HepG2 (cell line): ENCODE results near the gene ADORA2B.

Experiments
- ADNP ChIP-seq: sonication (generic); formaldehyde crosslinking; IDR thresholded peaks from 2 replicates; pipeline ENCODE4 v1.4.0; 2020; ENCODE audit warnings: missing genetic modification reagents
- CCDC6 ChIP-seq: sonication (generic); formaldehyde crosslinking; IDR thresholded peaks from 2 replicates; pipeline ENCODE4 v1.8.1; 2022; ENCODE audit warnings: mild to moderate bottlenecking, missing genetic modification reagents, moderate library complexity
- CHD4 ChIP-seq: fragments of 200-600 bp; sonication (generic); IDR thresholded peaks from 2 replicates; pipeline ENCODE4 v1.7.0; 2017; ENCODE audit warnings: mild to moderate bottlenecking, low read length, borderline replicate concordance
- HDAC1 ChIP-seq: sonication (generic); formaldehyde crosslinking; IDR thresholded peaks from 2 replicates; pipeline ENCODE4 v1.5.1; 2020; ENCODE audit warnings: mild to moderate bottlenecking, missing genetic modification reagents
- POLR2AphosphoS5 ChIP-seq: IDR thresholded peaks from 2 replicates; pipeline ENCODE4 v1.6.1; 2012; ENCODE audit warnings: low read depth, low read length
- YY1 ChIP-seq: IDR thresholded peaks from 2 replicates; pipeline ENCODE4 v1.6.1; 2011; ENCODE audit warnings: low read length, low read depth, moderate library complexity, mild to moderate bottlenecking; ENCODE audit not compliant: insufficient read depth, insufficient replicate concordance
- ZFP41 ChIP-seq: sonication (generic); formaldehyde crosslinking; IDR thresholded peaks from 2 replicates; pipeline ENCODE4 v1.4.0; 2020; ENCODE audit warnings: mild to moderate bottlenecking, missing genetic modification reagents, borderline replicate concordance
- ZNF317 ChIP-seq: sonication (generic); formaldehyde crosslinking; IDR thresholded peaks from 2 replicates; pipeline ENCODE4 v1.5.0; 2020; ENCODE audit warnings: mild to moderate bottlenecking, missing genetic modification reagents
- ZNF737 ChIP-seq: sonication (generic); formaldehyde crosslinking; IDR thresholded peaks from 2 replicates; pipeline ENCODE4 v1.5.0; 2020; ENCODE audit warnings: missing genetic modification reagents, mild to moderate bottlenecking, borderline replicate concordance
- TF ChIP-seq, protein P1 (sequence below): sonication (generic); formaldehyde crosslinking; conservative IDR thresholded peaks from 2 replicates; pipeline ENCODE4 v1.4.0; 2020; ENCODE audit warnings: missing genetic modification reagents
- TF ChIP-seq, protein P2 (sequence below): sonication (generic); formaldehyde crosslinking; IDR thresholded peaks from 2 replicates; pipeline ENCODE4 v1.8.1; 2023; ENCODE audit warnings: mild to moderate bottlenecking, missing genetic modification reagents
- TF ChIP-seq, protein P3 (sequence below): sonication (generic); formaldehyde crosslinking; IDR thresholded peaks from 2 replicates; pipeline ENCODE4 v1.4.0; 2020; ENCODE audit warnings: missing genetic modification reagents
- TF ChIP-seq, protein P4 (sequence below): sonication (generic); formaldehyde crosslinking; IDR thresholded peaks from one replicate; pipeline ENCODE4 v1.5.1; 2020; ENCODE audit warnings: mild to moderate bottlenecking, missing genetic modification reagents; ENCODE audit errors: not compliant biosample characterization

DNA sequence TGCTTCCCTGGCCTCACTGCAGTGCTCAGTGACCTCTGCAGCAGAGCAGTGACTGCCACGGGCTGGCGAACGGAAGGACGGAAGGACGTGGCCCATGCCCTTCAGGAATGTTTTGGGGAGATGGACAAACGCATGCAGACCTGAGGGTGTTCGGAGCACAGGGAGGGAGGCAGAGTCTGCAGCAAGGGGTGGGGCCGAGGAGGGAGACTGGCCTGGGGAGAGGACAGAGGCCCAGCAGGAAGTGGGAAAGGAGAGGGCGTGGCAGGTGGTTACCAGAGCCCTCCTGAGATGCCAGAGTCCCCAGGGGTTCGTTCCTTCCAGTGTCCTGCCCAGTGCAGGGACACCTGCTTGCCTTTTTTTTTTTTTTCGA is 21.9 kb downstream of the ADORA2B start:
- TF ChIP-seq, protein P1, sequence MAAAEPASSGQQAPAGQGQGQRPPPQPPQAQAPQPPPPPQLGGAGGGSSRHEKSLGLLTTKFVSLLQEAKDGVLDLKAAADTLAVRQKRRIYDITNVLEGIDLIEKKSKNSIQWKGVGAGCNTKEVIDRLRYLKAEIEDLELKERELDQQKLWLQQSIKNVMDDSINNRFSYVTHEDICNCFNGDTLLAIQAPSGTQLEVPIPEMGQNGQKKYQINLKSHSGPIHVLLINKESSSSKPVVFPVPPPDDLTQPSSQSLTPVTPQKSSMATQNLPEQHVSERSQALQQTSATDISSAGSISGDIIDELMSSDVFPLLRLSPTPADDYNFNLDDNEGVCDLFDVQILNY (CRISPR knock-in tag): no peak
- TF ChIP-seq ZNF317 (CRISPR knock-in tag): no peak
- no peak for TF ChIP-seq ZNF737 (CRISPR knock-in tag)
- TF ChIP-seq, protein P2, sequence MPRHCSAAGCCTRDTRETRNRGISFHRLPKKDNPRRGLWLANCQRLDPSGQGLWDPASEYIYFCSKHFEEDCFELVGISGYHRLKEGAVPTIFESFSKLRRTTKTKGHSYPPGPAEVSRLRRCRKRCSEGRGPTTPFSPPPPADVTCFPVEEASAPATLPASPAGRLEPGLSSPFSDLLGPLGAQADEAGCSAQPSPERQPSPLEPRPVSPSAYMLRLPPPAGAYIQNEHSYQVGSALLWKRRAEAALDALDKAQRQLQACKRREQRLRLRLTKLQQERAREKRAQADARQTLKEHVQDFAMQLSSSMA (CRISPR knock-in tag): no peak
- TF ChIP-seq ADNP (CRISPR knock-in tag): no peak
- TF ChIP-seq YY1: no peak
- no peak for TF ChIP-seq CHD4
- TF ChIP-seq, protein P3, sequence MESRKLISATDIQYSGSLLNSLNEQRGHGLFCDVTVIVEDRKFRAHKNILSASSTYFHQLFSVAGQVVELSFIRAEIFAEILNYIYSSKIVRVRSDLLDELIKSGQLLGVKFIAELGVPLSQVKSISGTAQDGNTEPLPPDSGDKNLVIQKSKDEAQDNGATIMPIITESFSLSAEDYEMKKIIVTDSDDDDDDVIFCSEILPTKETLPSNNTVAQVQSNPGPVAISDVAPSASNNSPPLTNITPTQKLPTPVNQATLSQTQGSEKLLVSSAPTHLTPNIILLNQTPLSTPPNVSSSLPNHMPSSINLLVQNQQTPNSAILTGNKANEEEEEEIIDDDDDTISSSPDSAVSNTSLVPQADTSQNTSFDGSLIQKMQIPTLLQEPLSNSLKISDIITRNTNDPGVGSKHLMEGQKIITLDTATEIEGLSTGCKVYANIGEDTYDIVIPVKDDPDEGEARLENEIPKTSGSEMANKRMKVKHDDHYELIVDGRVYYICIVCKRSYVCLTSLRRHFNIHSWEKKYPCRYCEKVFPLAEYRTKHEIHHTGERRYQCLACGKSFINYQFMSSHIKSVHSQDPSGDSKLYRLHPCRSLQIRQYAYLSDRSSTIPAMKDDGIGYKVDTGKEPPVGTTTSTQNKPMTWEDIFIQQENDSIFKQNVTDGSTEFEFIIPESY (CRISPR knock-in tag): no peak
- TF ChIP-seq, protein P4, sequence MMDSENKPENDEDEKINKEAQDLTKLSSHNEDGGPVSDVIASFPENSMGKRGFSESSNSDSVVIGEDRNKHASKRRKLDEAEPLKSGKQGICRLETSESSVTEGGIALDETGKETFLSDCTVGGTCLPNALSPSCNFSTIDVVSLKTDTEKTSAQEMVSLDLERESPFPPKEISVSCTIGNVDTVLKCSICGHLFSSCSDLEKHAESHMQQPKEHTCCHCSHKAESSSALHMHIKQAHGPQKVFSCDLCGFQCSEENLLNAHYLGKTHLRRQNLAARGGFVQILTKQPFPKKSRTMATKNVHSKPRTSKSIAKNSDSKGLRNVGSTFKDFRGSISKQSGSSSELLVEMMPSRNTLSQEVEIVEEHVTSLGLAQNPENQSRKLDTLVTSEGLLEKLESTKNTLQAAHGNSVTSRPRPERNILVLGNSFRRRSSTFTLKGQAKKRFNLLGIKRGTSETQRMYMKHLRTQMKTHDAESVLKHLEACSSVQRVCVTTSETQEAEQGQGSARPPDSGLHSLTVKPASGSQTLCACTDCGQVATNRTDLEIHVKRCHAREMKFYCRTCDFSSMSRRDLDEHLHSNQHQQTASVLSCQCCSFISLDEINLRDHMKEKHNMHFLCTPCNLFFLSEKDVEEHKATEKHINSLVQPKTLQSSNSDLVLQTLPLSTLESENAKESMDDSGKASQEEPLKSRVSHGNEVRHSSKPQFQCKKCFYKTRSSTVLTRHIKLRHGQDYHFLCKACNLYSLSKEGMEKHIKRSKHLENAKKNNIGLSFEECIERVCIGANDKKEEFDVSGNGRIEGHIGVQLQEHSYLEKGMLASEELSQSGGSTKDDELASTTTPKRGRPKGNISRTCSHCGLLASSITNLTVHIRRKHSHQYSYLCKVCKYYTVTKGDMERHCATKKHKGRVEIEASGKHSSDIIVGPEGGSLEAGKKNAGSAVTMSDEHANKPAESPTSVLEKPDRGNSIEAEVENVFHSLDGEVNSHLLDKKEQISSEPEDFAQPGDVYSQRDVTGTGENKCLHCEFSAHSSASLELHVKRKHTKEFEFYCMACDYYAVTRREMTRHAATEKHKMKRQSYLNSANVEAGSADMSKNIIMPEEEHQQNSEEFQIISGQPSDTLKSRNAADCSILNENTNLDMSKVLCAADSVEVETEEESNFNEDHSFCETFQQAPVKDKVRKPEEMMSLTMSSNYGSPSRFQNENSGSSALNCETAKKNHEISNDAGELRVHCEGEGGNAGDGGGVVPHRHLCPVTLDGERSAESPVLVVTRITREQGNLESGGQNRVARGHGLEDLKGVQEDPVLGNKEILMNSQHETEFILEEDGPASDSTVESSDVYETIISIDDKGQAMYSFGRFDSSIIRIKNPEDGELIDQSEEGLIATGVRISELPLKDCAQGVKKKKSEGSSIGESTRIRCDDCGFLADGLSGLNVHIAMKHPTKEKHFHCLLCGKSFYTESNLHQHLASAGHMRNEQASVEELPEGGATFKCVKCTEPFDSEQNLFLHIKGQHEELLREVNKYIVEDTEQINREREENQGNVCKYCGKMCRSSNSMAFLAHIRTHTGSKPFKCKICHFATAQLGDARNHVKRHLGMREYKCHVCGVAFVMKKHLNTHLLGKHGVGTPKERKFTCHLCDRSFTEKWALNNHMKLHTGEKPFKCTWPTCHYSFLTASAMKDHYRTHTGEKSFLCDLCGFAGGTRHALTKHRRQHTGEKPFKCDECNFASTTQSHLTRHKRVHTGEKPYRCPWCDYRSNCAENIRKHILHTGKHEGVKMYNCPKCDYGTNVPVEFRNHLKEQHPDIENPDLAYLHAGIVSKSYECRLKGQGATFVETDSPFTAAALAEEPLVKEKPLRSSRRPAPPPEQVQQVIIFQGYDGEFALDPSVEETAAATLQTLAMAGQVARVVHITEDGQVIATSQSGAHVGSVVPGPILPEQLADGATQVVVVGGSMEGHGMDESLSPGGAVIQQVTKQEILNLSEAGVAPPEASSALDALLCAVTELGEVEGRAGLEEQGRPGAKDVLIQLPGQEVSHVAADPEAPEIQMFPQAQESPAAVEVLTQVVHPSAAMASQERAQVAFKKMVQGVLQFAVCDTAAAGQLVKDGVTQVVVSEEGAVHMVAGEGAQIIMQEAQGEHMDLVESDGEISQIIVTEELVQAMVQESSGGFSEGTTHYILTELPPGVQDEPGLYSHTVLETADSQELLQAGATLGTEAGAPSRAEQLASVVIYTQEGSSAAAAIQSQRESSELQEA (CRISPR knock-in tag): peak; percentile 44
- TF ChIP-seq ZFP41 (CRISPR knock-in tag): no peak
- no peak for TF ChIP-seq CCDC6 (CRISPR knock-in tag)
- TF ChIP-seq POLR2AphosphoS5: no peak
- TF ChIP-seq HDAC1: no peak
